HEK293 (cell line): ENCODE measurements around the gene PIGL.
A peak's percentile ranks its signal among the peaks of the same experiment; 100 is the strongest.

ENCODE experiments used
- CTCF ChIA-PET: fragments of 350-600 bp; formaldehyde crosslinking; extraction: SDS; loops from one replicate; lab custom pipeline; 2021; ENCODE audit warnings: antibody characterized with exemption; lab: Yijun Ruan, JAX
- POLR2A ChIA-PET: fragments of 300-600 bp; formaldehyde crosslinking; extraction: SDS; loops from one replicate; lab custom pipeline; 2020; ENCODE audit warnings: antibody characterized with exemption, inconsistent platforms; lab: Yijun Ruan, JAX
- H3K27ac ChIP-seq: fragments of 200-500 bp; sonication (Bioruptor generic); 2 replicates; pipeline ENCODE4 v1.5.1; 2014; ENCODE audit warnings: low read depth, low read length, control low read depth, inconsistent platforms; ENCODE audit errors: extremely low read depth
- H3K36me3 ChIP-seq, 2 experiments: fragments of 200-500 bp in 1 of 2; sonication (Bioruptor generic) in 1 of 2; 1 replicate in 1 of 2; 2 replicates in 1 of 2; pipeline ENCODE4 v1.5.1; 2014 to 2017; ENCODE audit warnings: inconsistent platforms in 2 of 2, low read length in 2 of 2; ENCODE audit not compliant: control insufficient read depth in 2 of 2, insufficient read depth in 1 of 2
- H3K4me1 ChIP-seq: fragments of 200-500 bp; sonication (Bioruptor generic); 2 replicates; pipeline ENCODE4 v1.5.1; 2014; ENCODE audit warnings: mild to moderate bottlenecking, low read length, inconsistent platforms; ENCODE audit not compliant: control insufficient read depth, insufficient read depth
- H3K4me3 ChIP-seq: 2 replicates; pipeline ENCODE4 v1.5.1; 2011; ENCODE audit warnings: low read depth, mild to moderate bottlenecking, control low read depth, low read length, moderate library complexity
- H3K9me3 ChIP-seq: fragments of 200-500 bp; sonication (Bioruptor generic); 2 replicates; pipeline ENCODE4 v1.5.1; 2014; ENCODE audit warnings: low read depth, low read length, inconsistent platforms; ENCODE audit not compliant: control insufficient read depth, insufficient read depth
- ELK4 ChIP-seq: IDR thresholded peaks from 2 replicates; pipeline ENCODE4 v1.6.1; 2011; ENCODE audit warnings: mild to moderate bottlenecking, low read depth, low read length, borderline replicate concordance
- KLF7 ChIP-seq: fragments of 450-650 bp; formaldehyde crosslinking; IDR thresholded peaks from 2 replicates; pipeline ENCODE4 v1.5.1; 2016; ENCODE audit warnings: missing biosample characterization, missing genetic modification characterization, borderline replicate concordance
- PRDM1 ChIP-seq: fragments of 450-650 bp; formaldehyde crosslinking; IDR thresholded peaks from 2 replicates; pipeline ENCODE4; 2016; ENCODE audit warnings: missing biosample characterization, missing genetic modification characterization
- REST ChIP-seq: fragments of 450-650 bp; formaldehyde crosslinking; IDR thresholded peaks from 2 replicates; pipeline ENCODE4 v1.5.1; 2016; ENCODE audit warnings: missing biosample characterization, missing genetic modification characterization
- SALL2 ChIP-seq: fragments of 450-650 bp; formaldehyde crosslinking; IDR thresholded peaks from 2 replicates; pipeline ENCODE4 v1.5.0; 2017; ENCODE audit warnings: missing biosample characterization, mild to moderate bottlenecking, missing genetic modification characterization, borderline replicate concordance
- SP3 ChIP-seq: fragments of 450-650 bp; formaldehyde crosslinking; IDR thresholded peaks from 2 replicates; pipeline ENCODE4 v1.5.1; 2016; ENCODE audit warnings: missing biosample characterization, missing genetic modification characterization
- ZFP37 ChIP-seq: fragments of 450-650 bp; formaldehyde crosslinking; IDR thresholded peaks from 2 replicates; pipeline ENCODE4 v1.5.1; 2016; ENCODE audit warnings: missing biosample characterization, missing genetic modification characterization
- ZFP41 ChIP-seq: fragments of 450-650 bp; formaldehyde crosslinking; IDR thresholded peaks from 2 replicates; pipeline ENCODE4 v1.5.1; 2016; ENCODE audit warnings: missing biosample characterization, missing genetic modification characterization, borderline replicate concordance
- ZIC2 ChIP-seq: fragments of 450-650 bp; formaldehyde crosslinking; IDR thresholded peaks from 2 replicates; pipeline ENCODE4 v1.5.1; 2016; ENCODE audit warnings: missing biosample characterization, missing genetic modification characterization
- ZNF157 ChIP-seq: fragments of 450-650 bp; formaldehyde crosslinking; IDR thresholded peaks from 2 replicates; pipeline ENCODE4 v1.5.1; 2016; ENCODE audit warnings: missing biosample characterization, missing genetic modification characterization
- ZNF202 ChIP-seq: fragments of 450-650 bp; formaldehyde crosslinking; IDR thresholded peaks from 2 replicates; pipeline ENCODE4 v1.5.1; 2016; ENCODE audit warnings: missing biosample characterization, missing genetic modification characterization, borderline replicate concordance
- ZNF214 ChIP-seq: fragments of 450-650 bp; formaldehyde crosslinking; IDR thresholded peaks from 2 replicates; pipeline ENCODE4 v1.5.1; 2017; ENCODE audit warnings: missing biosample characterization, mild to moderate bottlenecking, missing genetic modification characterization, borderline replicate concordance
- ZNF621 ChIP-seq: fragments of 450-650 bp; formaldehyde crosslinking; IDR thresholded peaks from 2 replicates; pipeline ENCODE4 v1.5.1; 2017; ENCODE audit warnings: missing biosample characterization, missing genetic modification characterization
- ZNF654 ChIP-seq: fragments of 450-650 bp; formaldehyde crosslinking; IDR thresholded peaks from 2 replicates; pipeline ENCODE4 v1.5.1; 2016; ENCODE audit warnings: low read depth, missing biosample characterization, missing genetic modification characterization
- ZNF692 ChIP-seq: fragments of 450-650 bp; formaldehyde crosslinking; IDR thresholded peaks from 2 replicates; pipeline ENCODE4 v1.5.1; 2016; ENCODE audit warnings: missing biosample characterization, missing genetic modification characterization
- ZNF704 ChIP-seq: fragments of 450-650 bp; formaldehyde crosslinking; IDR thresholded peaks from 2 replicates; pipeline ENCODE4 v1.5.1; 2016; ENCODE audit warnings: missing biosample characterization, missing genetic modification characterization
- ZNF837 ChIP-seq: fragments of 450-650 bp; formaldehyde crosslinking; IDR thresholded peaks from 2 replicates; pipeline ENCODE4 v1.5.1; 2016; ENCODE audit warnings: missing biosample characterization, missing genetic modification characterization

The PIGL gene

GRCh38 chr17:16314189-16314588 lies 97.2 kb downstream of the PIGL start:
- TF ChIP-seq ZNF157 (tag by site-specific recombination) = no peak
- TF ChIP-seq ZNF202 (tag by site-specific recombination) = no peak
- TF ChIP-seq ZIC2 = no peak
- Histone ChIP-seq H3K4me1 (peaks cover 8% of the 10 kb centered on the region), H3K9me3 (no peaks in the 10 kb centered on the region), H3K4me3 (no peak overlapping the region), H3K36me3 (peaks cover 0 to 30% of the 10 kb centered on the region in 2 experiments; a peak in 2 of 3 replicates), H3K27ac (no peak overlapping the region)
- POLR2A ChIA-PET = interaction anchor here (0.5 kb wide), 1 partner anchor 11 kb away, joined by 3 read pairs; no protein-coding TSS in a partner anchor
- CTCF ChIA-PET = interaction anchor here (0.6 kb wide), 1 partner anchor 1133 kb away, joined by 4 read pairs; no protein-coding TSS in a partner anchor

GRCh38 chr17:16314859-16315258 lies 97.8 kb downstream of the PIGL start:
- peaks cover 8% of the 10 kb centered on the region for H3K4me1 ChIP-seq
- no peak overlapping the region for H3K4me3 ChIP-seq
- CTCF ChIA-PET = interaction anchor here (0.5 kb wide), 1 partner anchor 138 kb away, joined by 3 read pairs; no protein-coding TSS in a partner anchor
- peaks cover 0 to 30% of the 10 kb centered on the region in 2 experiments; a peak in 2 of 3 replicates for H3K36me3 ChIP-seq
- no peak overlapping the region for H3K27ac ChIP-seq
- no peak for TF ChIP-seq REST (tag by site-specific recombination)
- no peak for TF ChIP-seq ZNF654
- POLR2A ChIA-PET = interaction anchor here (0.6 kb wide), 2 partner anchors 439 to 529 kb away, joined by 3 to 4 read pairs; no protein-coding TSS in a partner anchor
- H3K9me3 ChIP-seq = no peaks in the 10 kb centered on the region

- ChIA-PET POLR2A (interaction anchor here (0.6 kb wide), 1 partner anchor 104 kb away, joined by 4 read pairs; the partner anchor contains the start of gene NCOR1), CTCF (interaction anchor here (1.1 to 2.1 kb wide), 2 partner anchors 10 to 11 kb away, joined by 4 to 6 read pairs; no protein-coding TSS in a partner anchor)
Measured at GRCh38 chr17:16319969-16320368, 103.0 kb downstream of the PIGL start.

GRCh38 chr17:16322636-16323035 lies 105.6 kb downstream of the PIGL start:
- no peaks in the 10 kb centered on the region for H3K9me3 ChIP-seq
- TF ChIP-seq ZNF704 (tag by site-specific recombination) (no peak), ZFP37 (tag by site-specific recombination) (no peak), ZNF837 (tag by site-specific recombination) (no peak), ZNF214 (tag by site-specific recombination) (no peak), ZNF692 (no peak), ELK4 (no peak), SALL2 (no peak), KLF7 (no peak), ZFP41 (tag by site-specific recombination) (no peak), ZNF621 (tag by site-specific recombination) (no peak)
- no peaks in the 10 kb centered on the region for H3K4me1 ChIP-seq
- no peak overlapping the region for H3K4me3 ChIP-seq
- no peak overlapping the region for H3K27ac ChIP-seq
- ChIA-PET POLR2A (no interaction called here), CTCF (interaction anchor here (1.0 to 1.4 kb wide), 2 partner anchors 18 to 41 kb away, joined by 3 read pairs; no protein-coding TSS in a partner anchor)
- H3K36me3 ChIP-seq = peaks cover 0 to 27% of the 10 kb centered on the region in 2 experiments; a peak in 2 of 3 replicates

More at GRCh38 chr17:16319969-16320368, 103.0 kb downstream of the PIGL start:
- Histone ChIP-seq H3K4me3 (no peak overlapping the region), H3K27ac (no peak overlapping the region), H3K9me3 (no peaks in the 10 kb centered on the region), H3K36me3 (peaks cover 0 to 22% of the 10 kb centered on the region in 2 experiments; a peak in 2 of 3 replicates), H3K4me1 (no peaks in the 10 kb centered on the region)
- TF ChIP-seq PRDM1 (tag by site-specific recombination) (peak; percentile 90), SP3 (tag by site-specific recombination) (no peak)
